Smooth muscle cell (in vitro differentiated cells): ENCODE results near the gene GSC2. TPM values are rescaled to one million over a fixed set of nuclear protein-coding genes. Genes with fewer than 3 reads are reported as not detected.

Experiments
- DNase-seq: peaks from one replicate; lab custom pipeline; 2025; ENCODE audit not compliant: unreplicated experiment; lab: John Stamatoyannopoulos, UW
- H2AFZ ChIP-seq: fragments of 200-600 bp; sonication (generic); 2 replicates; pipeline ENCODE4 v1.6.0; 2016; ENCODE audit warnings: antibody characterized with exemption, low read depth, mild to moderate bottlenecking
- H3F3A ChIP-seq: fragments of 200-600 bp; sonication (generic); 2 replicates; pipeline ENCODE4 v1.6.0; 2017; ENCODE audit warnings: antibody characterized with exemption, low read depth
- H3K27ac ChIP-seq: fragments of 200-600 bp; sonication (generic); 2 replicates; pipeline ENCODE4 v1.5.1; 2016; ENCODE audit warnings: low read depth, mild to moderate bottlenecking
- H3K27me3 ChIP-seq: fragments of 200-600 bp; sonication (generic); 2 replicates; pipeline ENCODE4 v1.6.1; 2016; ENCODE audit warnings: low read depth, mild to moderate bottlenecking
- H3K36me3 ChIP-seq: fragments of 200-600 bp; sonication (generic); 2 replicates; pipeline ENCODE4 v1.5.1; 2016; ENCODE audit warnings: low read depth
- H3K4me1 ChIP-seq: fragments of 200-600 bp; sonication (generic); 2 replicates; pipeline ENCODE4 v1.5.1; 2016; ENCODE audit warnings: low read depth
- H3K4me2 ChIP-seq: fragments of 200-600 bp; sonication (generic); 2 replicates; pipeline ENCODE4 v1.6.0; 2016; ENCODE audit warnings: mild to moderate bottlenecking
- H3K4me3 ChIP-seq: fragments of 200-600 bp; sonication (generic); 2 replicates; pipeline ENCODE4 v1.5.1; 2016; ENCODE audit warnings: mild to moderate bottlenecking
- H3K79me2 ChIP-seq: fragments of 200-600 bp; sonication (generic); 2 replicates; pipeline ENCODE4 v1.6.0; 2016; ENCODE audit warnings: low read depth, mild to moderate bottlenecking
- H3K9ac ChIP-seq: fragments of 200-600 bp; sonication (generic); 2 replicates; pipeline ENCODE4 v1.6.0; 2016; ENCODE audit warnings: low read depth
- H3K9me3 ChIP-seq: fragments of 200-600 bp; sonication (generic); replicated peaks from 2 replicates; pipeline ENCODE4 v1.5.1; 2016; ENCODE audit warnings: low read depth
- H4K20me1 ChIP-seq: fragments of 200-600 bp; sonication (generic); 2 replicates; pipeline ENCODE4 v1.6.0; 2016; ENCODE audit warnings: low read depth
- CTCF ChIP-seq: fragments of 200-600 bp; sonication (generic); IDR thresholded peaks from 2 replicates; pipeline ENCODE4 v1.5.1; 2017; ENCODE audit warnings: borderline replicate concordance, mild to moderate bottlenecking, antibody characterized with exemption; ENCODE audit not compliant: insufficient read depth, poor library complexity, severe bottlenecking
- WGBS: methylation state at CpG from one replicate; pipeline ENCODE4 v1.1.7; 2016; ENCODE audit warnings: low lambda C conversion rate; 5-methylcytosine and 5-hydroxymethylcytosine counted together
- polyA plus RNA-seq: library from polyadenylated mRNA; unstranded; fragments of >200 nt; fragmentation: Nextera tagmentation; extraction: Ambion mirVana; gene quantifications from 2 replicates; pipeline ENCODE4 v1.2.1, GENCODE V29; 2016
- total RNA-seq: library from RNA; depleted of rRNA; stranded (reverse); fragments of >200 nt; gene quantifications from 2 replicates; pipeline ENCODE4 v1.2.3, GENCODE V29; 2014

Gene GSC2
- total and polyA plus RNA-seq, 2 experiments from 2014 or later = not detected

- WGBS = 86% methylated on average over 10 of the region's 12 CpGs
- no peaks in the 10 kb centered on the region for H3K27me3 ChIP-seq
- H3F3A ChIP-seq = no peaks in the 10 kb centered on the region
- TF ChIP-seq CTCF = no peak
- H3K36me3 ChIP-seq = no peaks in the 10 kb centered on the region
- H3K4me1 ChIP-seq = peaks cover 12% of the 10 kb centered on the region
- H4K20me1 ChIP-seq = peaks cover 46% of the 10 kb centered on the region
- H2AFZ ChIP-seq = no peak overlapping the region
- no peak for DNase-seq
- H3K9ac ChIP-seq = no peak overlapping the region
- H3K79me2 ChIP-seq = peaks cover 41% of the 10 kb centered on the region
- H3K9me3 ChIP-seq = no peaks in the 10 kb centered on the region
- no peak overlapping the region for H3K27ac ChIP-seq
- peak overlapping the region; percentile 94 for H3K4me3 ChIP-seq
- H3K4me2 ChIP-seq = peak overlapping the region; percentile 98
Observed at GRCh38 chr22:19176732-19177131, 26.6 kb upstream of the GSC2 start.

- 84% methylated on average over 12 of the region's 12 CpGs for WGBS
- H3K27ac ChIP-seq = no peak overlapping the region
- no peak overlapping the region for H3K9ac ChIP-seq
- no peaks in the 10 kb centered on the region for H3K27me3 ChIP-seq
- H3F3A ChIP-seq = no peaks in the 10 kb centered on the region
- H2AFZ ChIP-seq = no peak overlapping the region
- H3K4me1 ChIP-seq = peaks cover 12% of the 10 kb centered on the region
- no peak overlapping the region for H3K4me3 ChIP-seq
- TF ChIP-seq CTCF = no peak
- peaks cover 46% of the 10 kb centered on the region for H4K20me1 ChIP-seq
- H3K79me2 ChIP-seq = peaks cover 43% of the 10 kb centered on the region
- no peak overlapping the region for H3K4me2 ChIP-seq
- H3K36me3 ChIP-seq = no peaks in the 10 kb centered on the region
- H3K9me3 ChIP-seq = no peaks in the 10 kb centered on the region
- DNase-seq = no peak
Observed at GRCh38 chr22:19176175-19176643, 26.1 kb upstream of the GSC2 start.

- H2AFZ ChIP-seq = no peak overlapping the region
- peaks cover 46% of the 10 kb centered on the region for H4K20me1 ChIP-seq
- no peak overlapping the region for H3K4me3 ChIP-seq
- peaks cover 43% of the 10 kb centered on the region for H3K79me2 ChIP-seq
- no peak overlapping the region for H3K9ac ChIP-seq
- TF ChIP-seq CTCF = no peak
- H3K9me3 ChIP-seq = no peaks in the 10 kb centered on the region
- H3K27me3 ChIP-seq = no peaks in the 10 kb centered on the region
- WGBS = 90% methylated on average over 16 of the region's 21 CpGs
- no peaks in the 10 kb centered on the region for H3K36me3 ChIP-seq
- H3K27ac ChIP-seq = no peak overlapping the region
- no peak for DNase-seq
- no peaks in the 10 kb centered on the region for H3F3A ChIP-seq
- no peak overlapping the region for H3K4me2 ChIP-seq
- peaks cover 14% of the 10 kb centered on the region for H3K4me1 ChIP-seq
Observed at GRCh38 chr22:19175602-19176174, 25.6 kb upstream of the GSC2 start.

GRCh38 chr22:19175026-19175601 is 25.0 kb upstream of the GSC2 start:
- Histone ChIP-seq H3K36me3 (no peaks in the 10 kb centered on the region), H3K4me1 (peaks cover 14% of the 10 kb centered on the region), H3K9me3 (no peaks in the 10 kb centered on the region), H3K27ac (peak overlapping the region; percentile 35), H3K9ac (no peak overlapping the region), H3K27me3 (peaks cover 1% of the 10 kb centered on the region), H3K4me3 (no peak overlapping the region), H3K4me2 (no peak overlapping the region), H3F3A (no peaks in the 10 kb centered on the region), H3K79me2 (peaks cover 43% of the 10 kb centered on the region), H4K20me1 (peaks cover 46% of the 10 kb centered on the region), H2AFZ (no peak overlapping the region)
- no peak for TF ChIP-seq CTCF
- 91% methylated on average over 7 of the region's 7 CpGs for WGBS
- no peak for DNase-seq
